ENCODE results near the gene ACMSD.
A peak's percentile ranks its signal among the peaks of the same experiment; 100 is the strongest.

ACMSD gene

GRCh38 chr2:134919341-134920210 lies 81.2 kb downstream of the ACMSD start:
- H3K79me2 ChIP-seq (ENCODE audit: control insufficient read depth, insufficient read depth, low read length, poor library complexity), result peaks cover 18% of the 10 kb centered on the region
- H3K9ac ChIP-seq (ENCODE audit: low read length), result peak overlapping the region; percentile 99
- H2AK5ac ChIP-seq (ENCODE audit: low read length), result peak overlapping the region; percentile 31
- peaks cover 4 to 6% of the 10 kb centered on the region in 2 experiments for H3K36me3 ChIP-seq (ENCODE audit: control insufficient read depth in 1 of 2, insufficient read depth in 2 of 2, low read length in 2 of 2)
- WGBS (ENCODE audit: extremely low coverage, insufficient coverage, insufficient read length), result no CpG with 5 or more reads among the region's 30 CpGs
- H3K4me2 ChIP-seq (ENCODE audit: low read length), result peak overlapping the region; percentile 46
- no peaks in the 10 kb centered on the region for H3K27me3 ChIP-seq (ENCODE audit: insufficient read depth, low read length)
- H4K91ac ChIP-seq (ENCODE audit: low read depth, low read length), result peak overlapping the region; percentile 90
- H3K79me1 ChIP-seq (ENCODE audit: low read length), result peaks cover 17% of the 10 kb centered on the region
- peak overlapping the region; percentile 92 for H3K4me3 ChIP-seq (ENCODE audit: low read depth, low read length)
- peak overlapping the region; percentile 98 for H3K27ac ChIP-seq (ENCODE audit: low read depth, low read length)
- H2BK5ac ChIP-seq (ENCODE audit: low read depth, low read length, poor library complexity), result peak overlapping the region; percentile 93
- H3K14ac ChIP-seq (ENCODE audit: low read length), result peak overlapping the region; percentile 97
- H3K4ac ChIP-seq (ENCODE audit: low read depth, low read length), result peak overlapping the region; percentile 87
- peaks cover 3 to 9% of the 10 kb centered on the region in 2 experiments for H3K4me1 ChIP-seq (ENCODE audit: control insufficient read depth in 1 of 2, insufficient read depth in 2 of 2, low read length in 2 of 2)
- no peaks in the 10 kb centered on the region for H3K9me3 ChIP-seq (ENCODE audit: insufficient read depth, low read depth, low read length)
- H4K12ac ChIP-seq (ENCODE audit: low read depth, low read length), result peak overlapping the region; percentile 76
- H3K18ac ChIP-seq (ENCODE audit: low read length), result peak overlapping the region; percentile 93
- H2BK120ac ChIP-seq (ENCODE audit: insufficient read depth, low read length, poor library complexity), result peak overlapping the region; percentile 84
- H4K8ac ChIP-seq (ENCODE audit: low read depth, low read length), result peak overlapping the region; percentile 94
- DNase-seq, result peak; percentile 24 to 57
- peak overlapping the region; percentile 19 for H2BK12ac ChIP-seq (ENCODE audit: low read length)
- H3K23ac ChIP-seq (ENCODE audit: low read length), result no peak overlapping the region
- H2AFZ ChIP-seq (ENCODE audit: insufficient read depth, low read length, poor library complexity), result peak overlapping the region; percentile 84

DNA sequence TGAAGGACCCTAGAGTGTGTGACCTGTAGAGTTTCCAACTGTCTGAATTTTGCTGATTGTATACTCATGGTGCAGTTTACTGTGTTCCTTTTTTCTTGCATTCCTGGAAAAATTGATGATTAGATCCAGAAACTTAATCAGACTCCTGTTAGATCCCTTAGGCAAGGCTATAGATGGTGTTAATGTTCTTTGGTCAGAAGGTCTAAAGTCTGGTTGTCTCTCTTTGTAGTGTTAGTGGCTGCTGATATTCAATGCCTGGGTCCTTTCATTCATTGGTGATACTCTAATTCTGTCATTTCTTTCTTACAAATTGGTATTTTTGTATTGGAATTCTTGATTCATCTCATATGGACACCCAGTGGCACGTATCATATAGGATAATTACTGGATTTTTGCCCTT lies 86.5 kb downstream of the ACMSD start:
- peaks cover 4 to 11% of the 10 kb centered on the region in 2 experiments for H3K36me3 ChIP-seq (ENCODE audit: control insufficient read depth in 1 of 2, insufficient read depth in 2 of 2, low read length in 2 of 2)
- no peaks in the 10 kb centered on the region for H3K9me3 ChIP-seq (ENCODE audit: insufficient read depth, low read depth, low read length)
- no peaks in the 10 kb centered on the region for H3K27me3 ChIP-seq (ENCODE audit: insufficient read depth, low read length)
- no peak for DNase-seq
- H4K91ac ChIP-seq (ENCODE audit: low read depth, low read length), result no peak overlapping the region
- no peak overlapping the region for H3K18ac ChIP-seq (ENCODE audit: low read length)
- no peak overlapping the region for H4K8ac ChIP-seq (ENCODE audit: low read depth, low read length)
- no peak overlapping the region for H2BK5ac ChIP-seq (ENCODE audit: low read depth, low read length, poor library complexity)
- H3K79me2 ChIP-seq (ENCODE audit: control insufficient read depth, insufficient read depth, low read length, poor library complexity), result peaks cover 17% of the 10 kb centered on the region
- H3K14ac ChIP-seq (ENCODE audit: low read length), result no peak overlapping the region
- no peak overlapping the region for H3K4me3 ChIP-seq (ENCODE audit: low read depth, low read length)
- H2BK12ac ChIP-seq (ENCODE audit: low read length), result no peak overlapping the region
- WGBS (ENCODE audit: extremely low coverage, insufficient coverage, insufficient read length), result no CpG with 5 or more reads among the region's 1 CpG
- H2AFZ ChIP-seq (ENCODE audit: insufficient read depth, low read length, poor library complexity), result no peak overlapping the region
- H3K4me2 ChIP-seq (ENCODE audit: low read length), result no peak overlapping the region
- H3K27ac ChIP-seq (ENCODE audit: low read depth, low read length), result no peak overlapping the region
- no peak overlapping the region for H3K9ac ChIP-seq (ENCODE audit: low read length)
- no peak overlapping the region for H2BK120ac ChIP-seq (ENCODE audit: insufficient read depth, low read length, poor library complexity)
- peak overlapping the region; percentile 94 for H3K4ac ChIP-seq (ENCODE audit: low read depth, low read length)
- no peak overlapping the region for H4K12ac ChIP-seq (ENCODE audit: low read depth, low read length)
- no peaks in the 10 kb centered on the region for H3K79me1 ChIP-seq (ENCODE audit: low read length)
- no peak overlapping the region for H2AK5ac ChIP-seq (ENCODE audit: low read length)
- H3K23ac ChIP-seq (ENCODE audit: low read length), result no peak overlapping the region
- peaks cover 0 to 1% of the 10 kb centered on the region in 2 experiments for H3K4me1 ChIP-seq (ENCODE audit: control insufficient read depth in 1 of 2, insufficient read depth in 2 of 2, low read length in 2 of 2)

DNA sequence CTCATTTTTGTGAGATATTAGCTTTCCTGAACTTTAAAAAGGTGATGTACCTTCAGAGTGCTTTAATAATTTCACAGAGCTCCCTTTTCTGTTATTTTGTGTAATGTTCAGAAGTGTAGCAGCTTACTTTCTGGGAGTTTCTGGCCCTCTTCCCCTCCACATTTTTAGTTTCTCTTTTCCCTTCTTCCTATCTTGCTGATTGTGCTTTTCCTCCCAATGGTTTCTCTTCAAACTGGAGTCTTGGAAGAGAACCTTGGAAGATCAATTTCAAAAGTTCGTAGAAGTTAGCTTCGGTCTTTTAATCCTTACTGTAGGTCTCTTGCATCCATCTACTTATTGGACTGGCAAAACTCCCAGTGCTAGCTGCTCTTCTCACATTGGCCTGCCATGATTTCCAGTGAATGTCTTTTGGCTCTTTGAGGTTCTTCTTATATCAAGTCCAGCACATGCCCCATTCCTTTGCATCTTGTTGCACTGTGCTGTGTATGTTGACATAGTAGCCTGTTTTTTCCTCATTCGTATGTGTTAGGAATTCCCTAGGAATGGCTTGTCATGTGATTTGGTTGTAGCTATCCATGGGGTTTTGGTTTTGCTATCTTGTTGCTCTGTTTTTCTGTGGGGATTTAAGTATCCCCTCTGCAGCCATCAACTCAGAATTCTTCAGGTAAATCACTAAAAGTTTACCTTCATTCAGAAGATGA lies 88.0 kb downstream of the ACMSD start:
- Histone ChIP-seq H3K4me2 (ENCODE audit: low read length) (no peak overlapping the region), H2AK5ac (ENCODE audit: low read length) (no peak overlapping the region), H4K91ac (ENCODE audit: low read depth, low read length) (no peak overlapping the region), H4K8ac (ENCODE audit: low read depth, low read length) (peak overlapping the region; percentile 23), H3K4me1 (ENCODE audit: control insufficient read depth in 1 of 2, insufficient read depth in 2 of 2, low read length in 2 of 2) (peaks cover 0 to 1% of the 10 kb centered on the region in 2 experiments), H3K79me2 (ENCODE audit: control insufficient read depth, insufficient read depth, low read length, poor library complexity) (peaks cover 15% of the 10 kb centered on the region), H3K18ac (ENCODE audit: low read length) (no peak overlapping the region), H2BK12ac (ENCODE audit: low read length) (no peak overlapping the region), H2AFZ (ENCODE audit: insufficient read depth, low read length, poor library complexity) (no peak overlapping the region), H3K23ac (ENCODE audit: low read length) (no peak overlapping the region), H3K9me3 (ENCODE audit: insufficient read depth, low read depth, low read length) (no peaks in the 10 kb centered on the region), H3K14ac (ENCODE audit: low read length) (no peak overlapping the region), H4K12ac (ENCODE audit: low read depth, low read length) (no peak overlapping the region), H3K9ac (ENCODE audit: low read length) (no peak overlapping the region), H2BK5ac (ENCODE audit: low read depth, low read length, poor library complexity) (no peak overlapping the region), H3K79me1 (ENCODE audit: low read length) (no peaks in the 10 kb centered on the region), H2BK120ac (ENCODE audit: insufficient read depth, low read length, poor library complexity) (no peak overlapping the region), H3K4ac (ENCODE audit: low read depth, low read length) (peak overlapping the region; percentile 93), H3K27ac (ENCODE audit: low read depth, low read length) (no peak overlapping the region), H3K27me3 (ENCODE audit: insufficient read depth, low read length) (no peaks in the 10 kb centered on the region), H3K4me3 (ENCODE audit: low read depth, low read length) (no peak overlapping the region), H3K36me3 (ENCODE audit: control insufficient read depth in 1 of 2, insufficient read depth in 2 of 2, low read length in 2 of 2) (peaks cover 4 to 11% of the 10 kb centered on the region in 2 experiments)
- DNase-seq, result peak in 1 of 2 donors; percentile 5
- WGBS (ENCODE audit: extremely low coverage, insufficient coverage, insufficient read length), result no CpG with 5 or more reads among the region's 3 CpGs

GRCh38 chr2:134927195-134927594 lies 88.8 kb downstream of the ACMSD start:
- DNase-seq, result no peak
- no CpG with 5 or more reads among the region's 3 CpGs for WGBS (ENCODE audit: extremely low coverage, insufficient coverage, insufficient read length)

More at GRCh38 chr2:134927195-134927594, 88.8 kb downstream of the ACMSD start:
- Histone ChIP-seq H3K14ac (ENCODE audit: low read length) (no peak overlapping the region), H4K12ac (ENCODE audit: low read depth, low read length) (no peak overlapping the region), H3K9me3 (ENCODE audit: insufficient read depth, low read depth, low read length) (no peaks in the 10 kb centered on the region), H2BK12ac (ENCODE audit: low read length) (no peak overlapping the region), H3K79me1 (ENCODE audit: low read length) (no peaks in the 10 kb centered on the region), H3K79me2 (ENCODE audit: control insufficient read depth, insufficient read depth, low read length, poor library complexity) (peaks cover 16% of the 10 kb centered on the region), H3K4me3 (ENCODE audit: low read depth, low read length) (no peak overlapping the region), H2AK5ac (ENCODE audit: low read length) (no peak overlapping the region), H2AFZ (ENCODE audit: insufficient read depth, low read length, poor library complexity) (no peak overlapping the region), H3K4me1 (ENCODE audit: control insufficient read depth in 1 of 2, insufficient read depth in 2 of 2, low read length in 2 of 2) (peaks cover 0 to 1% of the 10 kb centered on the region in 2 experiments), H2BK120ac (ENCODE audit: insufficient read depth, low read length, poor library complexity) (no peak overlapping the region), H3K4ac (ENCODE audit: low read depth, low read length) (no peak overlapping the region), H2BK5ac (ENCODE audit: low read depth, low read length, poor library complexity) (no peak overlapping the region), H3K27ac (ENCODE audit: low read depth, low read length) (no peak overlapping the region), H3K9ac (ENCODE audit: low read length) (no peak overlapping the region), H3K27me3 (ENCODE audit: insufficient read depth, low read length) (no peaks in the 10 kb centered on the region), H3K4me2 (ENCODE audit: low read length) (no peak overlapping the region), H3K36me3 (ENCODE audit: control insufficient read depth in 1 of 2, insufficient read depth in 2 of 2, low read length in 2 of 2) (peaks cover 7 to 11% of the 10 kb centered on the region in 2 experiments), H4K91ac (ENCODE audit: low read depth, low read length) (no peak overlapping the region), H3K18ac (ENCODE audit: low read length) (no peak overlapping the region), H4K8ac (ENCODE audit: low read depth, low read length) (no peak overlapping the region), H3K23ac (ENCODE audit: low read length) (no peak overlapping the region)

All from trophoblast cell (in vitro differentiated cells and primary cell).